Tibial artery (tissue), 4 donors: ENCODE data around the gene DERL3.

ENCODE experiments used
- DNase-seq, 2 donors: peaks; one replicate each; pipeline ENCODE4 v3.0.0-alpha.2; 2019
- H3K27ac ChIP-seq, 2 donors: fragments of 200-600 bp; sonication (generic) in 1 of 2; 1 replicate in 1 of 2; 2 replicates in 1 of 2; pipeline ENCODE4 v1.5.1; 2018 to 2019; ENCODE audit warnings: mild to moderate bottlenecking in 1 of 2
- H3K27me3 ChIP-seq, 2 donors: fragments of 200-600 bp; sonication (generic) in 1 of 2; one replicate each; pipeline versions ENCODE4 v1.5.1 to v1.6.0; 2016 to 2019
- H3K36me3 ChIP-seq, 3 donors: fragments of 200-600 bp; sonication (generic) in 2 of 3; one replicate each; pipeline ENCODE4 v1.5.1; 2016 to 2019; ENCODE audit warnings: mild to moderate bottlenecking in 2 of 3
- H3K4me1 ChIP-seq, 4 donors: fragments of 200-600 bp; sonication (generic) in 2 of 4; 1 replicate in 3 of 4; 2 replicates in 1 of 4; pipeline ENCODE4 v1.5.1; 2016 to 2019
- H3K4me3 ChIP-seq, 2 donors: fragments of 200-600 bp; sonication (generic) in 1 of 2; 1 replicate in 1 of 2; 2 replicates in 1 of 2; pipeline ENCODE4 v1.5.1; 2018 to 2019; ENCODE audit warnings: mild to moderate bottlenecking in 2 of 2
- H3K9me3 ChIP-seq, 3 donors: fragments of 200-600 bp; sonication (generic) in 1 of 3; one replicate each; pipeline ENCODE4 v1.5.1; 2016 to 2019
- CTCF ChIP-seq, 2 experiments: fragments of 200-600 bp in 1 of 2; fragments of 450-650 bp in 1 of 2; IDR thresholded peaks; one replicate each; pipeline ENCODE4 v1.5.1; 2017 to 2019; ENCODE audit warnings: antibody characterized with exemption in 2 of 2, mild to moderate bottlenecking in 1 of 2, moderate library complexity in 1 of 2
- intact Hi-C: fragments of 100-400 bp; cut with DNase I; formaldehyde crosslinking; loops from one replicate; pipeline ENCODE4 v1.15.0; 2023; ENCODE audit warnings: low total_unique reads

Gene DERL3

GRCh38 chr22:23849009-23850006 is 10.5 kb upstream of the DERL3 start:
- H3K27ac ChIP-seq = no peak overlapping the region
- DNase-seq = peak; percentile 71 to 90
- H3K4me3 ChIP-seq = no peak overlapping the region
- H3K4me1 ChIP-seq = peaks cover 0 to 26% (median 11%) of the 10 kb centered on the region in 4 donors
- no peaks in the 10 kb centered on the region for H3K9me3 ChIP-seq
- peak; percentile 93 to 96 for TF ChIP-seq CTCF (IDR thresholded peaks at IDR 0.05)
- intact Hi-C loops = loop anchor here (5.0 kb wide), 3 partner anchors 82 to 307 kb away; partner anchors contain the start of gene CHCHD10
- H3K27me3 ChIP-seq = peaks cover 0 to 5% of the 10 kb centered on the region in 2 donors
- H3K36me3 ChIP-seq = no peaks in the 10 kb centered on the region

GRCh38 chr22:23847991-23848864 is 9.4 kb upstream of the DERL3 start:
- no peak for DNase-seq
- intact Hi-C loops = loop anchor here (5.0 kb wide), 3 partner anchors 81 to 306 kb away; partner anchors contain the start of gene CHCHD10
- peaks cover 0 to 26% (median 11%) of the 10 kb centered on the region in 4 donors for H3K4me1 ChIP-seq

GRCh38 chr22:23847310-23847920 is 8.6 kb upstream of the DERL3 start:
- no peak for DNase-seq
- Histone ChIP-seq H3K4me1 (peaks cover 0 to 26% (median 11%) of the 10 kb centered on the region in 4 donors), H3K27me3 (peaks cover 0 to 5% of the 10 kb centered on the region in 2 donors), H3K27ac (no peak overlapping the region), H3K36me3 (no peaks in the 10 kb centered on the region), H3K9me3 (no peaks in the 10 kb centered on the region), H3K4me3 (no peak overlapping the region)
- TF ChIP-seq CTCF (IDR thresholded peaks at IDR 0.05) = no peak
- intact Hi-C loops = loop anchor here (5.0 kb wide), 3 partner anchors 80 to 305 kb away; partner anchors contain the start of gene CHCHD10

More at GRCh38 chr22:23847991-23848864, 9.4 kb upstream of the DERL3 start:
- TF ChIP-seq CTCF (IDR thresholded peaks at IDR 0.05) = no peak
- no peak overlapping the region for H3K4me3 ChIP-seq
- H3K27ac ChIP-seq = no peak overlapping the region
- H3K36me3 ChIP-seq = no peaks in the 10 kb centered on the region
- H3K27me3 ChIP-seq = peaks cover 0 to 5% of the 10 kb centered on the region in 2 donors
- H3K9me3 ChIP-seq = no peaks in the 10 kb centered on the region

GRCh38 chr22:23846081-23846469 is 7.3 kb upstream of the DERL3 start:
- Histone ChIP-seq H3K4me3 (no peak overlapping the region), H3K27ac (no peak overlapping the region), H3K27me3 (peaks cover 0 to 5% of the 10 kb centered on the region in 2 donors), H3K4me1 (peaks cover 0 to 26% (median 11%) of the 10 kb centered on the region in 4 donors), H3K36me3 (no peaks in the 10 kb centered on the region), H3K9me3 (no peaks in the 10 kb centered on the region)
- TF ChIP-seq CTCF (IDR thresholded peaks at IDR 0.05) = no peak
- no peak for DNase-seq
- intact Hi-C loops = loop anchor here (5.0 kb wide), 3 partner anchors 79 to 304 kb away; partner anchors contain the start of gene CHCHD10
